ENCODE measurements around the gene GTPBP1.

Gene GTPBP1

DNA sequence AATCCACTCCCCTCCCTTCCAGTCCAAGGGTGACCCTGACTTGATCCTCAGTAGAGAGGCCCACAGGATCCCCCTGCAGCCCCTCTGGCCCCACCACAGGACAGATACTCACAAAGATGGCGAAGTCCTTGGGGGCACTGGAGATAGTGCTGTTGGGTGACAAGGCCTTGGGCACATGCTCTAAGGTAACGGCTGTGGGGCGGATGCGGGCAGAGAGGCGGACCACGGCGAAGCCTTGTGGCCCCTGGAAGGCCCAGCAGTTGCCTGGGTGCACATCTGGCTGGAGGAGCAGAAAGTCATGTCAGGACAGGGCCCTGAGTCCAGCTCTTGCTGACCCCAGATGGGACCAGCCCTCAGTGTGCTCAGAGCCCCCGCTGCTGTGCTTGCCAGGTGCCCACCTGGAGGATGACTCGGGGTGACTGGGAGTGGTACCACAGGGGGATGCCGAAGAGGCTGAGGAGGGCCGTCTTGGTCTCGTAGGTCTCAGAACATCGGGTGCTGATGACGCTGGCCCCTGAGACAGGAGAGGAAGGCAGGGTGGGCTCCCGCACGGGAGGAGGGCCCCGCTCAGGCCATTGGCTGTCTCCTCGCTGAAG lies 32.8 kb downstream of the GTPBP1 start:
- in situ Hi-C loops (cut with HindIII; ENCODE audit: low sequenced_read_pairs): no loop called here
- H3K4me3 ChIP-seq (ENCODE audit: low read depth, low read length): no peak overlapping the region
- DNase-seq (ENCODE audit: low read depth, low spot score): no peak
- TF ChIP-seq, protein P1, sequence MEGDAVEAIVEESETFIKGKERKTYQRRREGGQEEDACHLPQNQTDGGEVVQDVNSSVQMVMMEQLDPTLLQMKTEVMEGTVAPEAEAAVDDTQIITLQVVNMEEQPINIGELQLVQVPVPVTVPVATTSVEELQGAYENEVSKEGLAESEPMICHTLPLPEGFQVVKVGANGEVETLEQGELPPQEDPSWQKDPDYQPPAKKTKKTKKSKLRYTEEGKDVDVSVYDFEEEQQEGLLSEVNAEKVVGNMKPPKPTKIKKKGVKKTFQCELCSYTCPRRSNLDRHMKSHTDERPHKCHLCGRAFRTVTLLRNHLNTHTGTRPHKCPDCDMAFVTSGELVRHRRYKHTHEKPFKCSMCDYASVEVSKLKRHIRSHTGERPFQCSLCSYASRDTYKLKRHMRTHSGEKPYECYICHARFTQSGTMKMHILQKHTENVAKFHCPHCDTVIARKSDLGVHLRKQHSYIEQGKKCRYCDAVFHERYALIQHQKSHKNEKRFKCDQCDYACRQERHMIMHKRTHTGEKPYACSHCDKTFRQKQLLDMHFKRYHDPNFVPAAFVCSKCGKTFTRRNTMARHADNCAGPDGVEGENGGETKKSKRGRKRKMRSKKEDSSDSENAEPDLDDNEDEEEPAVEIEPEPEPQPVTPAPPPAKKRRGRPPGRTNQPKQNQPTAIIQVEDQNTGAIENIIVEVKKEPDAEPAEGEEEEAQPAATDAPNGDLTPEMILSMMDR (IDR thresholded peaks at IDR 0.05; ENCODE audit: low read depth, low read length): no peak

DNA sequence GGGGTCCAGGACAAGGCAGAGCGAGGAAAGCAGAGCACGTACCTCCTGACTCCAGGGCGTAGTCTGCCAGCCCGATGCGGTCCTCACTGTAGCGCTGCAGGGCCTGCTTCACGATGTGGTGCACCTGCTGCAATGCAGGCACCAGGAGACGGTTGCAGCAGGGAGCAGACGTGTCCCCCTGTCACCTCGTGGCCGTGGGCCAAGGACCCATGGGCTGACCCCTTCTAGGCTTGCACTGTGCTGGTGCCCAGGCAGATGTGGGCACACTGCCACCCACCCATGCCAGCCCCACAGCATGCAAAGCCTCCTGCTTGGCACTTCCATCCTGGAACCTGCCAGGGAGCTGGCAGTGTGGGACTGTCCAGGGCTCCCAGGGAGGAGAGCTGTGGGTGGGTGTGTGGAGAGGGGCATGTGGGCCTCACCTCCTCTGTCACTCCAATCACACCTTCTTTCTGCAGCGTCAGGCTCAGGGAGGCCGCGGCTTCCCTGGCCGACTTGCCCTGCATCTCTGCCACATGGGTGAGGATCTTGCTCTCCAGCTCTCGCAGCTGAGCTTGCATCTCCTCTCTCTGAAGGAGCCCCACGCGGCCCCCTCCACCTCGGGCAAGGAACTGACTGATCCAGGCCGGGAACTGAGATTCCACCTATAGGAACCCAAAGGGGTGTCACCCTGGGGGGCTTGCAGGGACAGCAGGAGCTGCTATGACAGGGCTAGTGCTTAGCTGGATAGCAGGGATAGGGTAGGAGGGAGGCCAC lies 33.7 kb downstream of the GTPBP1 start:
- DNase-seq (ENCODE audit: low read depth, low spot score): no peak
- in situ Hi-C loops (cut with HindIII; ENCODE audit: low sequenced_read_pairs): no loop called here
- H3K4me3 ChIP-seq (ENCODE audit: low read depth, low read length): no peak overlapping the region
- TF ChIP-seq, protein P1 (IDR thresholded peaks at IDR 0.05; ENCODE audit: low read depth, low read length): no peak

DNA sequence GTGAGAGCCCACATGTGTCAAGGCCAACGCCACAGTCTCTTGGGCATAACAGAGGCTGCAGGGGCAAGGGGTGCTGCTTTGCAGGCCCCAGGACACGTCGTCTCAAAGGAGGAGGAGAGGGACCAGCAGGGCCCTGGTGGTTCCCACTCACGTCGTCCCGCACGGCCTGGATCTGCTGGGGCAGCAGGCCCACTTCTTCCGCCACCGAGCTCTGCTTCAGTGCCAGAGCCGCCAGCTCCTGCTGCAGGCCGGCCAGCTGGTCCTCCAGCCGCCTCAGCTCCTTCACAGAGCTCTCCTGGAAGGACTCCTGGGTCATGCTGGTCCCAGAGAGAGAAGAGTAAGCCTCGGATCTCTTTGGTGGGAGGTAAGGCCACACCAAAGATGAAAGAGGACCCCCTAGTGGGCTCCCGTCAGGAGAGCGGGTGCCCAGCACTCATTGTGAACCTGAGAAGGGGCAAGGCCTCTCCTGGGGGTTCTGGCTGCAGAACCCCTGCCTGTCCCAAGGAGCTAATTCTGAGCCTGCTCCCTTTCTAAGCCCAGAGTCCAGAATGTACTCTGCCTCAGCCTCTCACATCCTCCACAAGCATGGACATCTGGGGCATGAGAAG lies 34.5 kb downstream of the GTPBP1 start:
- DNase-seq (ENCODE audit: low read depth, low spot score): no peak
- H3K4me3 ChIP-seq (ENCODE audit: low read depth, low read length): no peak overlapping the region
- in situ Hi-C loops (cut with HindIII; ENCODE audit: low sequenced_read_pairs): no loop called here
- TF ChIP-seq, protein P1 (IDR thresholded peaks at IDR 0.05; ENCODE audit: low read depth, low read length): no peak

DNA sequence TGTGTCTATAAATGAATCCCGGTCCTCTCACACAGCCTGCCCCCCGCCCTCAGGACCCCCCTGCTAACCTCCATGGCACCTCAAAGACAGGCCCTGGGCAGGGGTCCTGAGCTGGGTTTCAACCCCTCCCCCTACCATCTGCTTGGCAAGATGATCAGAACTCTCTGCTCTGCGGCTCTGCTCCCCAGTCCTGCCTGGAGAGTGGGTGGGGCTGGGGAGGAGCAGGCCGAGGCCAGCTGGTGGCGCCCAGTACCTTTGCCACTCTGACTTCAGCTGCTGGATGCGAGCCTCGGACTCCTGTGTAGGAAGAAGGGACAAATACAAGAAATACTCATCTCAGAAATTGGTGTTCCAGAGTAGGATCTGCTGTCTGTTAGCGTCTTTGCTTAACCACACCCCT lies 35.0 kb downstream of the GTPBP1 start:
- DNase-seq (ENCODE audit: low read depth, low spot score): no peak
- no peak overlapping the region for H3K4me3 ChIP-seq (ENCODE audit: low read depth, low read length)
- in situ Hi-C loops (cut with HindIII; ENCODE audit: low sequenced_read_pairs): no loop called here
- TF ChIP-seq, protein P1 (IDR thresholded peaks at IDR 0.05; ENCODE audit: low read depth, low read length): no peak

DNA sequence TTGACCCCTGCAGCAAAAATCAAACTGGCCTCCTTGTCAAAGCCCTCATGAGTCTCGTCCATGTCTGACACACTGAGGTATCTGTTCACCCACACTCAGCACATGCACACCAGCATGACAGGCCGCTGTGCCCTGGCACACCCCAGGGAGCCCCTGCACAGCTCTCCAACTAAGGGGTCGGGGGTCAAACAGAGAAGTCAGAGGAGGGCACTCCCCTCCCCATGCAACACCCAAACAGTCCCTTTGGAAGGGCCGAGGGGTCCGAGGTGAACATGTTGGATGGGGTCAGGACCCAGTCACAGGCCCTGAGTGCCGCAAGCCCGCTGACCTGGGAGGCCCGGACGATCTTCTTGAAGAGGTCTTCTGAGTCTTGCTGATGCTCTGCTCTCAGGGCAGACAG lies 35.4 kb downstream of the GTPBP1 start:
- no peak overlapping the region for H3K4me3 ChIP-seq (ENCODE audit: low read depth, low read length)
- TF ChIP-seq, protein P1 (IDR thresholded peaks at IDR 0.05; ENCODE audit: low read depth, low read length): no peak
- DNase-seq (ENCODE audit: low read depth, low spot score): no peak
- in situ Hi-C loops (cut with HindIII; ENCODE audit: low sequenced_read_pairs): no loop called here

DNA sequence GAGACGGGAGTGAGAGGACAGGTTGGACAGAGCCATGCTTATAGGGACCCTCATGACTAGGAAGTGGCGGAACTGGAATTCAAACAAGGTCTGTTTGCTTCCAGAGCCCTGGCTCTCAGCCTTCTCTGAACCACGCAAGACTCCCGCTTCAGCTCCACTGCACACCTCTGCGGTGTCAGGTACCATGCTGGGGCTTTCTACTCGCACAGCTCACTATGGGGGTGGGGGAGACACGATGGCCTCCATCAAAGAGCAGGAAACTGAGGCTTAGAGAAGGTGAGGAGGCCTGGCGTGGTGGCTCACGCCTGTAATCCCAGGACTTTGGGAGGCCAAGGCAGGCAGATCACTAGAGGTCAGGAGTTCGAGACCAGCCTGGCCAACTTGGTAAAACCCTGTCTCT lies 35.8 kb downstream of the GTPBP1 start:
- TF ChIP-seq, protein P1 (IDR thresholded peaks at IDR 0.05; ENCODE audit: low read depth, low read length): no peak
- DNase-seq (ENCODE audit: low read depth, low spot score): no peak
- H3K4me3 ChIP-seq (ENCODE audit: low read depth, low read length): no peak overlapping the region
- in situ Hi-C loops (cut with HindIII; ENCODE audit: low sequenced_read_pairs): no loop called here
